Esophagus squamous epithelium (tissue), 5 donors: Measurements from ENCODE around the gene CEND1. TPM values are rescaled to one million over a fixed set of nuclear protein-coding genes. Genes with fewer than 3 reads are reported as not detected.

Experiments
- DNase-seq: peaks from one replicate; lab custom pipeline; 2025; lab: John Stamatoyannopoulos, UW
- H3K27ac ChIP-seq, 4 donors: fragments of 200-600 bp; sonication (generic); one replicate each; pipeline ENCODE4 v1.5.1; 2016 to 2019; ENCODE audit warnings: mild to moderate bottlenecking in 1 of 4
- H3K27me3 ChIP-seq, 4 donors: fragments of 200-600 bp; sonication (generic); 1 replicate in 3 of 4; 2 replicates in 1 of 4; pipeline versions ENCODE4 v1.5.1 to v1.6.0; 2017 to 2021; ENCODE audit warnings: antibody characterized with exemption in 1 of 4
- H3K36me3 ChIP-seq, 3 donors: fragments of 200-600 bp; sonication (generic); one replicate each; pipeline ENCODE4 v1.5.1; 2016 to 2019
- H3K4me1 ChIP-seq, 3 donors: fragments of 200-600 bp; sonication (generic); one replicate each; pipeline ENCODE4 v1.5.1; 2017 to 2019
- H3K4me3 ChIP-seq, 4 donors: fragments of 200-600 bp; sonication (generic); 1 replicate in 3 of 4; 2 replicates in 1 of 4; pipeline ENCODE4 v1.5.1; 2016 to 2019; ENCODE audit warnings: mild to moderate bottlenecking in 2 of 4, moderate library complexity in 1 of 4
- H3K9me3 ChIP-seq, 3 donors: fragments of 200-600 bp; sonication (generic); one replicate each; pipeline ENCODE4 v1.5.1; 2016 to 2019
- POLR2A ChIP-seq, 4 donors: fragments of 450-650 bp; IDR thresholded peaks; one replicate each; pipeline ENCODE4 v1.6.1; 2017; ENCODE audit warnings: antibody characterized with exemption in 4 of 4, mild to moderate bottlenecking in 4 of 4, moderate library complexity in 3 of 4
- WGBS, 2 donors: methylation state at CpG; one replicate each; pipeline ENCODE4 v1.1.5; 2018; 5-methylcytosine and 5-hydroxymethylcytosine counted together
- intact Hi-C: fragments of 100-400 bp; cut with DNase I; formaldehyde crosslinking; loops from one replicate; pipeline ENCODE4 v1.15.0; 2022
- total RNA-seq, 4 donors: library from RNA; depleted of rRNA; stranded (reverse); fragments of >200 nt; gene quantifications; one replicate each; pipeline ENCODE4 v1.1.0, GENCODE V29; 2016
- TF ChIP-seq, protein P1 (sequence below), 6 experiments: fragments of 450-650 bp in 4 of 6; fragments of 200-600 bp in 2 of 6; sonication (generic) in 2 of 6; IDR thresholded peaks; one replicate each; pipeline ENCODE4 v1.5.1; 2016 to 2019; ENCODE audit warnings: antibody characterized with exemption in 6 of 6, mild to moderate bottlenecking in 4 of 6, moderate library complexity in 4 of 6
- donor health status: DM: yes; HTN: yes; CAD: no.

Gene CEND1
- total RNA-seq, 4 donors from 2014 or later: 0.15 TPM; not detected in 3

DNA sequence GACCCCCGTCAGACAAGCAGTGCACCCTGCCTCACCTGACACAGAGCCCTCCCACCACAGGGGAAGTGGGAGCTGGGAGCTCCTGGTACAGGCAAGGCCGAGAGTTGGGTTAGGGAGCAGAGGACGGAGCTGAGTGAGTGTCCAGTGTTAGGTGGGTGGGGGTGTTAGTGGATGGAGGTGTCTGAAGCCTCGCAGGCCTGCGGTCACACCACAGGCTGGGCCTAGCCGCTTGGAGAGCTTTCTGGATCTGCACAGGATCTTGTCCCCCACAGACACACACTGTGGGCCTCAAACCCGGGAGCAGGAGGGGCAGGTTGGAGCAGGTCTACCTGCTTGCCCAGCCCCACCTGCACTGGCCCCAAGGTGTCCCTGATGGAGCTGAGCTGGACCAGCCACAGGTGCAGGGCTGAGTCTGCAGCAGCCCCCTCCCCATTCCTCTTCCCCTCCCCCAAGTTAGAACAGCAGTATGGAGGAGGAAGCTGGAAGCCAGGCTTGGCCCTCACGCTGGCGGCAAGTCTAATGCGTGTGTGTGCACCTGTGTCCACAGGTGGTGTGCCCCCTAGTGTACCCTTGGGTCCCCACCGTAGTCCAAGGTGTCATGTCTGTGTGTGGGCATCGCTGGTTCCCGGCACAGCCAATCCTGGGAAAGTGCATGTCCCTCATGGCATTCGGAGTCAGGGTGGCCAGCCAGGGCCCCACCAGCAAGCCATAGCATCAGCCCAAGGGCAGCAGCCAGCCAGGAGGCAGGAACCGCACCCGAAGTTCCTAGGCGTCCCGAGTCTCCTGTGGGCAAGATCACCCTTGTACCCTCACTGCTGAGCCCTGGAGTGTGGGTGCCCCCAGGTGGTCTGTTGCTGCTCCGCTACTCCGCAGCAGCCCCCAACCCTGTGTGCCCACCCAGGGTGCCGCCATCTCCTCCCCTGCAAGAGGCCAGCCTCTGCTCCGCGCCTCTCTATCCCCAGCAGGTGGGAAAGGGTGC lies 10.6 kb downstream of the CEND1 start:
- DNase-seq: no peak
- Histone ChIP-seq H3K27ac (no peak overlapping the region), H3K36me3 (peaks cover 0 to 21% (median 0%) of the 10 kb centered on the region in 3 donors), H3K4me3 (no peak overlapping the region), H3K4me1 (peaks cover 33 to 77% (median 45%) of the 10 kb centered on the region in 3 donors), H3K9me3 (no peaks in the 10 kb centered on the region), H3K27me3 (no peaks in the 10 kb centered on the region)
- TF ChIP-seq POLR2A (IDR thresholded peaks at IDR 0.05): no peak
- TF ChIP-seq, protein P1, sequence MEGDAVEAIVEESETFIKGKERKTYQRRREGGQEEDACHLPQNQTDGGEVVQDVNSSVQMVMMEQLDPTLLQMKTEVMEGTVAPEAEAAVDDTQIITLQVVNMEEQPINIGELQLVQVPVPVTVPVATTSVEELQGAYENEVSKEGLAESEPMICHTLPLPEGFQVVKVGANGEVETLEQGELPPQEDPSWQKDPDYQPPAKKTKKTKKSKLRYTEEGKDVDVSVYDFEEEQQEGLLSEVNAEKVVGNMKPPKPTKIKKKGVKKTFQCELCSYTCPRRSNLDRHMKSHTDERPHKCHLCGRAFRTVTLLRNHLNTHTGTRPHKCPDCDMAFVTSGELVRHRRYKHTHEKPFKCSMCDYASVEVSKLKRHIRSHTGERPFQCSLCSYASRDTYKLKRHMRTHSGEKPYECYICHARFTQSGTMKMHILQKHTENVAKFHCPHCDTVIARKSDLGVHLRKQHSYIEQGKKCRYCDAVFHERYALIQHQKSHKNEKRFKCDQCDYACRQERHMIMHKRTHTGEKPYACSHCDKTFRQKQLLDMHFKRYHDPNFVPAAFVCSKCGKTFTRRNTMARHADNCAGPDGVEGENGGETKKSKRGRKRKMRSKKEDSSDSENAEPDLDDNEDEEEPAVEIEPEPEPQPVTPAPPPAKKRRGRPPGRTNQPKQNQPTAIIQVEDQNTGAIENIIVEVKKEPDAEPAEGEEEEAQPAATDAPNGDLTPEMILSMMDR (IDR thresholded peaks at IDR 0.05): no peak
- WGBS, 2 donors: 91 to 92% methylated on average over 8 to 14 of the region's 23 CpGs
- intact Hi-C loops: no loop called here

DNA sequence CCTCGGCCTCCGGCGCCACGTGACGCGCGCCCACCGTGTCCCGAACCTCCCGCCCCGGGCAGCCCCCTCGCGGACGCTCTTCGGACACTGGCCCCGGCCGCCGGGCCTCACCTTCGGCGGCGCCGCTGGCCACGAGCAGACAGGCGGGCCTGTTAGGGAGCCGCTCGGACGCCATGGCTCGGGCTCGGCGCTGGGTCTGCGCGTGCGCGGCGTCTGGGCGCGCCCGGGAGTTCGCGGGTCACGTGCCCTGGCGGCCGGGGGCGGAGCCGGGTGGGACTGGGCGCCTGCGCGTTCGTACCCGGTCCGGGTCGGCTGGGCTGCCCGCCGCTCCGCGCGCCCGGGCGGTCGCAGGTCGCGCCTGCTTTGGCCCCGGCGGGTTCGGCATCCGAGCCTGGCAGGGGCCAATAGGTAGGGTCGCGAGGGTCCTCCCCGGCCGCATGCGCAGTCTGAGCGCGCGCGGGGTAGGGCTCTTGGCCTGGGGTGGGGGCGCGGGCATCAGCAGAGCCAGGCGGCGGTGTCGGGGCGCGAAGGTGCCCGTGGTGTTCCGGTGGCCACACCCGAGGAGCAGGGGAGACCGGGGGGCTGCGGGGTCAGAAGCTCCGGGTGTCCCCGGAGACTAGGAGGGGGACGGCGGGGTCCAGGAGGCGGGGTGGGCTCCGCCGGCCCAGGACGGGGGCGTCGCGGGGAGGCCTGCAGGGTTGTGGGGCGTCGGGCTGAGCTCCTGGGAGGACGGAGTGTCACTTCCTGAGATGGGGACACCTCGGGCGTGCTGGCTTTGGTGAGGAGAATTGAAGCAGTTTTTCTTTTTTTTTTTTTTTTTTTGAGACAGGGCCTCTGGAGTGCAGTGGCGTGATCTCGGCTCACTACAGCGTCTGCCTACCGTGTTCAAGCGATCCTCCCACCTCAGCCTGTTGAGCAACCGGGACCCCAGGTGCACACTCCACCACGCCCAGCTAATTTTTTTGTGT lies 12.3 kb downstream of the CEND1 start, which contains the start of gene GATD1:
Gene GATD1 (minus strand): TSS at position 200 of the 968 bp plus-strand sequence. CDS start 25 bp downstream, at position 175.
- WGBS, 2 donors: 0% methylated on average over 7 to 13 of the region's 110 CpGs

DNA sequence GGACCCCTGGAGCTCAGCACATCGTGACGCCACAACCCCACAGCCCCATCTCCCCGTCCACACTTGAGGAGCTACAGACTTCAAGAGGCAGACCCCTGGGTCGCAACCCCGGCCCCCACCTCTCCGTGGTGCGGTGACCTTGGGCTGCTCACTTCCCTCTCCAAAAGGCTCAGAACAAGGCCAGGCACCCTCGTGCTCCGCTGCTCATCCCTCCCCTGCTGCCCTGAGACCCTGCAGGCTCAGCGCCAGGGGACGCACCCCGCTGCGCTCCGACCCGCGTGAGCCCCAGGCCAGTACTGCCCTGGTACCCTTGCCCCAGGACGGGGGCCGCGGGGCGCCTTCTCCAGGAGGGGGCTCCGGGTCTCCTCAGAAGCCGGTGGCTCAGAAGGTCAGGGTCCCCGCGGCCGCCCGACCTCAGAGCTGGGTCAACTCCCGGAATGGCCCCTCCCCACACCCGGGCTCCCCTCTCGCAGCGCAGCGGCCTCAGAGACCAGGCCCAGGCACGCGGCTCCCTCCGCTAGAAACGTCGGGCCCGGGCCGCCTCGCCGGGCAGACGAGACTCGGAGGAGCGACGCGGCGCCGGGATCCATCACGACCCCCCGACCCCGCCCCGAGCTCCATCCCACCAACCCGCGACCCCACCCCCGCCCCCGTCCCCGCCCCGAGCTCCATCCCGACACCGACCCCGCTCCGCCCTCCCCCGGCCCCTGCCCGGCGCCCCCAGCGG lies 13.2 kb downstream of the CEND1 start:
- Histone ChIP-seq H3K9me3 (no peaks in the 10 kb centered on the region), H3K4me1 (peaks cover 26 to 74% (median 33%) of the 10 kb centered on the region in 3 donors), H3K27ac (peak overlapping the region; percentile 83 to 94 (median 92)), H3K36me3 (peaks cover 9 to 47% (median 15%) of the 10 kb centered on the region in 3 donors), H3K27me3 (no peaks in the 10 kb centered on the region), H3K4me3 (peak overlapping the region; percentile 75 to 95 (median 87))
- 0% methylated on average over 2 of the region's 65 CpGs; no CpG with 5 or more reads in 1 of the 2 donors for WGBS, 2 donors
- TF ChIP-seq, protein P1 (IDR thresholded peaks at IDR 0.05): no peak
- no peak for TF ChIP-seq POLR2A (IDR thresholded peaks at IDR 0.05)
- no peak for DNase-seq
- intact Hi-C loops: no loop called here

More for the DNA sequence above, 12.3 kb downstream of the CEND1 start, which contains the start of gene GATD1:
- TF ChIP-seq, protein P1 (IDR thresholded peaks at IDR 0.05): peak in 2 of 6 experiments; percentile 6 to 38
- TF ChIP-seq POLR2A (IDR thresholded peaks at IDR 0.05): peak in 3 of 4 donors; percentile 63 to 89 (median 87)
- peak within 1 kb of the TSS; percentile 75 to 95 (median 87) for H3K4me3 ChIP-seq
- H3K36me3 ChIP-seq: peaks cover 7 to 38% (median 9%) of the 10 kb centered on the region in 3 donors
- peaks cover 32 to 80% (median 33%) of the 10 kb centered on the region in 3 donors for H3K4me1 ChIP-seq
- intact Hi-C loops: no loop called here
- peak within 1 kb of the TSS; percentile 83 to 94 (median 92) for H3K27ac ChIP-seq
- peak; percentile 45 for DNase-seq
- H3K27me3 ChIP-seq: no peaks in the 10 kb centered on the region
- H3K9me3 ChIP-seq: no peaks in the 10 kb centered on the region

DNA sequence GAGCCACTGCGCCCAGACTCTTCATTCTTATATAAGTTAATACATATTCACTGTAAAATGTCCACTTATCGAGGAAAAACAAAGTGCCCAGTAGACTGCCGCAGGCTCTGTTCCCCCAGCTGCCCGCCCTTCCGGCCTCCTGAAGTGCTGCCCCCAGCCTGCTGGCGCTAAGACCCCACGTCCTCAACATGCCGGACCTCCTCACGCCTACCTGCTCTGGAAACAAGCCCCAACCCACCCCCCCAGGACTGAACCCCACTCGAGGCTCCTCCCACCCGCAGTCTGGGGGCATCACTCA lies 13.7 kb downstream of the CEND1 start:
- Histone ChIP-seq H3K9me3 (no peaks in the 10 kb centered on the region), H3K27ac (peak overlapping the region; percentile 83 to 94 (median 92)), H3K4me3 (peak overlapping the region; percentile 75 to 95 (median 87)), H3K36me3 (peaks cover 9 to 52% (median 15%) of the 10 kb centered on the region in 3 donors), H3K27me3 (no peaks in the 10 kb centered on the region), H3K4me1 (peaks cover 26 to 73% (median 33%) of the 10 kb centered on the region in 3 donors)
- WGBS, 2 donors: 39 to 41% methylated on average over 6 to 10 of the region's 11 CpGs
- no peak for DNase-seq
- TF ChIP-seq, protein P1 (IDR thresholded peaks at IDR 0.05): no peak
- no peak for TF ChIP-seq POLR2A (IDR thresholded peaks at IDR 0.05)
- intact Hi-C loops: no loop called here
